Amygdala (tissue), 56 donors: ENCODE data around the gene ASTN1.
"Not testable (repeated sequence)": the region's sequence is repeated elsewhere in the genome, so short reads cannot be mapped to it uniquely, and the experiment has no call there.

Experiments used
- DNase-seq, 56 donors: peaks; one replicate each; lab custom pipeline; 2025; lab: John Stamatoyannopoulos, UW

Gene ASTN1

DNA sequence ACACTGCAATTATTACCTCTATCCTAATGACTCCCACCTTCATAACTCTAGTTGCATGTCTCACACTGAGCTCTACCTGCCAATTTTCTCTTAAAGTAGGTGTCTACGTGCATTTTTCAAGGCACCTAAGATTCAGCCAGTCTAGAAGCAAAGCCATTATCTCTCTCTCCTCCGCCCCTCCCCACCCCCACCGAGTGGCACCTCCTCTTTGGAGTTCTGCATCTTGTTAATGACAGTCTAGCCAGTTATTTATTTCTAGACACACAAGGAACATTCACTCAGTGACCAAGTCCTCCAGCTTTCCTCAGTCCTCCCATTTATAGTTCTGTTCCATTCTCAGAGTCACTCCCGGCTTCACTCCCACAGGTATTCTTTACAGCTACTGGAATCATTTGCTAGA, 47.6 kb downstream of the ASTN1 start:
- DNase-seq = no peak

DNA sequence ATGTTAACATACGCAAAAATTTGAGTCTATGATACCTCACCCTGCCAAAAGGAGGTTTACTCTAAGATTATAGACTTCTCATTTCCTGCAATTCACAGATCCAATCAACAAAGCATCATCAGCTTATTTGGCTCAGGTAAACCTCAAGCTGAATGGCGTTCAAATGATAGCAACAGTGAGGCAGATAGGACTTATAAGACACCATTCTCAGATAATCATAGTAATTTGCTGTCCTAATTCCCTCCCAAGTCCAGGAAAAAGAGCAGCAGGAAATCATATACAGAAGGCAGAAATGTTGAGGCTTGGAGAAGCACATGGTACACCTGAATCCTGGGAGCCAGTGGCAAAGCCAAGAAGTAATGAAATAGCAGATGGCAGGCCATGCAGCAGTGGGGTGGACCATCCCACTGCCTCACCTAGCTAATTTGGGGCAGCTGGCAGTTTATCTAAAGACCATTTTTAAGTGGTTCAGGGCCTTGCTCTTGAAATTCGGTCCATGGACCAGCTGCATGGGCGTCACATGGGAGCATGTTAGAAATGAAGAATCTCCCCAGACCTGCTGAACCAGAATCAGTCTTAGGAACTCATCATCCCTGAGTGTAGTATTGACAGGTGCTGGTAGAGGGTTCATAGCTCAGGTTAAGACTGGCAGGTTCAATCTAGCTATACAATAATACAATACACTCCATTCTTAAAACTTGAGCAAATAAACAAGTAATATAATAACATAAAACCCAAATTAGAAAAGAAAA, 57.7 kb downstream of the ASTN1 start:
- DNase-seq = no peak

GRCh38 chr1:177106196-177106595, 58.3 kb downstream of the ASTN1 start:
- DNase-seq = no peak

- DNase-seq = peak in 1 of 56 donors; percentile 28
These were observed 61.3 kb downstream of the ASTN1 start for GRCh38 chr1:177103005-177103852.

DNA sequence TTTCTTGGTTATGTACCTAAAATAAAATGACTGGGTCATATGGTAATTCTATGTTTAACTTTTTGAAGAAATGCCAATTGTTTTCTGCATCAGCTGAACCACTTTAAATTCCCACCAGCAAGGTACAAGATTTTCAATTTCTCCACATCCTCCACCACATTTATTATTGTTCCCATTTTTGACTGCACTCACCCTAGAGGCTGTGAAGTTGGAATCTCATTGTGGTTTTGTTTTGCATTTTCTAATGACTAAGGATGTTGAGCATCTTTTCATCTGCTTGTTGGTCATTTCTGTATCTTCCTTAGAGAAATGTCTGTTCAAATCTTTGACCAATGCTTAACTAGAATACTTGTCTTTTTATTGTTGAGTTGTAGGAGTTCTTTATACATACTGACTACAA, 72.5 kb downstream of the ASTN1 start:
- DNase-seq = no peak

DNA sequence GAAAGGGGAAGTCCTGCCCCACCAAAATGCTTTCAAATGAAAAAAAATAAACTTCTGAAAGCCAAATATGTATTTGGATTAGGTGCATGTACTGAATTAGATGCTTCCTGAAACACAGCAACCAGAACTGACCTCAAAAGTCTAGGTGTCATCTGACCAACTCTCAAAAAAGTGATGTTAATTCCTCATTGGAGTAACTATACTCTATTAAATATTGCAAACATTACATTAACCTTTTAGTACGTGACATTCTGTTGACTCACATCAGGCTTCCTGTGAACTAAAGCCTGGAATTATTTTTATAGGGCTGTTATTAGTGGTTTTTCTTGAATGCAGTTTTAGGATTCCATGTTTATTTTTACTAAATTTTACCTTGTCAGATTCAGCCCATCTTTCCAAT, 73.5 kb downstream of the ASTN1 start:
- DNase-seq = no peak

- DNase-seq = no peak
These were observed 75.5 kb downstream of the ASTN1 start for GRCh38 chr1:177088966-177089365.

DNA sequence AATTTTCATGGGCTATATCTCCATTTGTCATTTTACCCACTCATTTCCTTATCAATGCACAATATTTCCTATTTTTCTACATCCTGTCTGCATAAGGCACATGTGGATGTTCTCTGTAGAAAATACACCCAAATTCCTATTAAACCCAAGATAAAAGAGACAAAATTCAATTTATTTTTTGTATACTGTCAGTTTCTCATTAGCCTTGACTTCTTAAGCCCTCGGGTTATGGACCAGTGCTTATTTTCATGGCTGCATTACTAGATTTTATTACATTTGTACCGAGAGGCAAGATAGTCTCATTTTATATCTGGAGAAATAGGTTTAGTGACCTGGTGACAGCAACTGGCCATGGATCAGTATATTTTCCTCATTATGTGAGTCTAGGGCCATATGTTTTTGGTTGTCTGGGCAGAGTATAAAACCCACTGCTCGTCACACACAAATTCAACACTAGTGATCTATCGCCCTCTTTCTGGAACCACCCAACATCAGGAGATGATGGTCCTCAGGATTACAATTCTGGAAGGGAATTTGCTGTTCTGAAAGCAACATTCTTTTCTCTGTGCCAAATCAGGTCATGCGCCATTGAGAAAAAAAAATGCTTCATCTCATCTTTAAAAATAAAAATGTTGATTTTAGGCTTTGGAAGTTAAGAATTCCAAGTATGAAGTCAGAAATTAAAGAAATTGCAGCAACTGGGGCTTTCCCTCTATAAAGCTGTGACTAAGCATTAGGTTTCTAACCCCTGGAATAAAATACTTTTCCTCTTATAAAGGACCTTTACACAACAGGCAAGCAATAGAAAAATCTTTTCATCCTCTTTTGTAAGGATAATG, 81.4 kb downstream of the ASTN1 start:
- no peak for DNase-seq

GRCh38 chr1:177080564-177080963, 83.9 kb downstream of the ASTN1 start:
- peak in 6 of 56 donors; percentile 6 to 47 (median 16) for DNase-seq

GRCh38 chr1:177077734-177078499, 86.6 kb downstream of the ASTN1 start:
- DNase-seq = no peak

DNA sequence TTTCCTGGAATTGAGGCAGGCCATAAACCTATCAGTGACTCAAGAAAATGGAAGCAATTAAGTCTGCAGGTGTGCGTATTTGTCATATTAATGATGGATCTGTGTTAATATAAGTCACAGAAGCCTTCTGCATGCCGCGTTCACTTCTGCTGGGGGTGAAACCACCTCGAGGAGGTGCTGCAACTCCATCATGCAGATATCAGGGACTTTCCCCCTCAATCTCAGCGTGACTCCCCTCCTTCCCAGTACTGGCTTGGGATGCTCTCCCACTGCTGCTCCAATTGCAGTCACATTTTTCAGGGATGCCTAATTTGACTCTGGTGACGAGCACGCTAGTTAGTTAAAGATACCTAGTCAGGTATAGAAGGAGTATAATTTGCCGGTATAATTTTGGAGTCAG, 87.5 kb downstream of the ASTN1 start:
- no peak for DNase-seq

GRCh38 chr1:177074811-177075210, 89.7 kb downstream of the ASTN1 start:
- DNase-seq = not testable (repeated sequence)

DNA sequence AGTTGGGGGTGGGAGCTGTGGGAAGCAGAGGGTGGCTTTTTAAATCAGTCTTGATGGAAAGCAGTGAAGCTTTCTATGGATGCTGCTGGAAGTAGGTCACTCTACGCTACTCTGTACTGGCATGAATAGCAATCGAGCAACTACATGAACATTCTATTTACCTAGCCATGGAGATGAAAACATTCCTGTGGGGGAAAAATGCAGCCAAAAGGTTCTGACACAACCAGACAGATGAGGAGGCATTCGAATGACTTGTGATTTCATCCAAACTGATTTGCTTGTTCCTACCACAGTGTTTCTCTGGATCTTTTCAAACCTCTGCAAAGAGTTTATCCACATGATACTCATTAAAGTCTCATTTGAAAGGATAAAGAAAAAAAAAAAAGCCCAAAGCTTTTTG, 95.0 kb downstream of the ASTN1 start:
- DNase-seq = peak in 2 of 56 donors; percentile 6 to 18

- no peak for DNase-seq
These were observed 96.6 kb downstream of the ASTN1 start for GRCh38 chr1:177067752-177068410.

GRCh38 chr1:177065430-177065829, 99.1 kb downstream of the ASTN1 start:
- DNase-seq = no peak

- no peak for DNase-seq
These were observed 100.9 kb downstream of the ASTN1 start for GRCh38 chr1:177063648-177064047.

DNA sequence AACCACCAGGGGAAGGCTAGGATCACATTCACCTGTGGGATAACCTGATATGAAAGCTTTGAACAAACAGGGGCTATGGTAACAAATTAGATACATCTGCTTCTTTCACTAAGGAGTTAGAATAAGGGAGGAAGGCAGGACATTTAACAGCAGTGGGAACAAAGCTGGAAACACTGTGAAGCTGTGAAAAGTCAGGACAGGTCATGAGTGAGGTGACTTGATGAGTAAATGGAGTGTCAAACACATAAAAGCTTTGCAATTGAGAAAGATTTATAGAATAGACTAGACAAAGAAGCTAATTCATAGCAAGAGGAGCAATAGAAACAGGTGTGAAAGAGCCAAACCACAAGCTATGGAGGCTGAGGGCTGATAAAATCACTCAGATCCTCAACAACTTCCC, 110.0 kb downstream of the ASTN1 start:
- DNase-seq = no peak

- no peak for DNase-seq
These were observed 110.9 kb downstream of the ASTN1 start for GRCh38 chr1:177053648-177054047.

DNA sequence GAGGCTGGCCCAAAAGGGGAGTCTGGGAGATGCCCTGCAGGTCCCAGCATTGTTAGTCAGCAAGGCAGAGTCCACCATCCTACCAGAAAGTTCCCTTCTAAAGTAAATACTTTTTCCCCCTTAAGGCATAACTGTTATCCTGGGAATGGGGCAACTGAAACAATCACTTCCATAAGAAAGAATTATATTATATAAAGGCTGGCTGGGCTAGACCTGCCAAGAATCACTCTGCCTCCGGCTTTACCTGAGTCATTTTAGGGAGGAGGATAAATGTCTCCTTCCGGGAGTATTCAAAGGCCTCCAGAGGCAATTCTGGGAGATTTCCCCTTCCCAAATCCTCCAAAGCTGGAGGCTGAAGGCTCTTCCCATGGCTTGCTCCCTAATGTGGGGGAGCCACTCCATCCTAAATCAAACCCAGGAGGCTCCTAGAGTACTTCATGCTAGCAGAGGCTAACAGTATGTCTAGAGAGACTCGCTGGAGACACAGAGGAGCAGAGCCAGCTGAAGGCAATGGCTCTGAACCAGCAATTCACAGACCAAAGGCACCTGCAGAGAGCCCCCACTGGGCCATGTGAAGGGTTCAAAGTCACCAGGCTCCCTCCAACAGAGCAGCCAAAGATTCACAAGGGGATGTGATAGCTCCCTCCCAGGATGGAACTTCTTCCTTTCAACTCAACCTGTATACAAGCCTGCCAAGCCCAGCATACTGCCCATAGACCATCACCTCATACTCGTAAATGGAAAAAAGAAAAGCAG, 116.0 kb downstream of the ASTN1 start:
- DNase-seq = no peak
